NCI-H1105 (cell line): Measurements from ENCODE around the gene OR52B2.
"Not testable (repeated sequence)": the region's sequence is repeated elsewhere in the genome, so short reads cannot be mapped to it uniquely, and the experiment has no call there.

Experiments
- DNase-seq: peaks from one replicate; lab custom pipeline; 2025; lab: John Stamatoyannopoulos, UW

Gene OR52B2

GRCh38 chr11:6152126-6152525, 18.0 kb downstream of the OR52B2 start:
- DNase-seq: no peak

GRCh38 chr11:6151117-6151516, 19.0 kb downstream of the OR52B2 start:
- no peak for DNase-seq

GRCh38 chr11:6143737-6144136, 26.4 kb downstream of the OR52B2 start:
- peak; percentile 1 for DNase-seq

GRCh38 chr11:6142936-6143335, 27.2 kb downstream of the OR52B2 start:
- no peak for DNase-seq

GRCh38 chr11:6135936-6136335, 34.2 kb downstream of the OR52B2 start:
- not testable (repeated sequence) for DNase-seq

GRCh38 chr11:6132431-6132830, 37.7 kb downstream of the OR52B2 start:
- no peak for DNase-seq

- no peak for DNase-seq
Measured at GRCh38 chr11:6129635-6130034, 40.5 kb downstream of the OR52B2 start.

- no peak for DNase-seq
Measured at GRCh38 chr11:6129011-6129410, 41.1 kb downstream of the OR52B2 start.

GRCh38 chr11:6127881-6128280, 42.2 kb downstream of the OR52B2 start:
- DNase-seq: no peak

GRCh38 chr11:6124245-6124644, 45.9 kb downstream of the OR52B2 start:
- no peak for DNase-seq
